Ovary (tissue), 1 donor: ENCODE data around the gene ALDH1A1.

Experiments
- EP300 ChIP-seq: sonication (generic); formaldehyde crosslinking; IDR thresholded peaks from one replicate; pipeline ENCODE4 v1.6.1; 2017; ENCODE audit warnings: antibody characterized with exemption
- POLR2A ChIP-seq: fragments of 450-650 bp; IDR thresholded peaks from one replicate; pipeline ENCODE4 v1.6.1; 2017; ENCODE audit warnings: antibody characterized with exemption, mild to moderate bottlenecking, moderate library complexity

DNA sequence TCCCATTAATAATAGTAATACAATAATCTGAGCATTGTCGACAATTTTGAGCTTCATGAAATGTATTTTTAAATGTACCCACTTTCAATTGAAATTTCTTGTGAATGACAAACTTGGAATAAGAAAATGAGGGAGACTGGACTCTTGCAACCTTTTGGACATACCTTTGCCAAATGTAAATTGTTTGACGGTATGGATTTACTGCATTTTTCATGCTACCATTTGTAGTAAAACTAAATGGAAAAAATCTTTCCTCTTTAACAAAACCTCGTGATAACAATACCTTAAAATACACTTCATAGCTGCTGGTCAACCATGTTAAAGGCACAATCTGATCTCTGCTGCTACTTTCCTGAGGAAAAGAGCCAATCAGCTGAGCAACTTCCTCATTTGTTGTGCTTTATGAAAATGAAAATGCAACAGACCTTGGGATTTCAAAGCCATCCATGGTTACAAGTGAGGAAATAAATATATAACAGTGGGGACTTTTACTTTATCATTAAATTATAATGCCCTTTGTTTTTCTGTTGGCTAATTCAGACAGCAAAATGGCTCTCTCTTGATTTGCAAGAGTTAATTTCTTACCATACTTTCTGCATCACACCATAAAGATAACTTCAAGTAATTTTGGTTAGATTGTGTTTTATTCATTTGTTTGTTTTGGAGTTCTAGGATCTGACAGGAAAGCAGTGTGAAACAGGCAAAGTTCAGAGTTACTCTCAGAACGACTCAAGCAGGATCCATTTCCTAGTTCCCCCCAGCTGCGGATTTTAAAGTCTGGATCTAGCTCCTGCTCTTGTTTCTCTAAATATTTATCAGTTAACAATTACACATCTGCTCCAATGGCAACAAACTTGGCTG is 1.1 kb downstream of the ALDH1A1 start:
- TF ChIP-seq POLR2A: no peak
- TF ChIP-seq EP300: no peak
